ENCODE measurements around the gene PPP3R1.

- TF ChIP-seq POLR2A (IDR thresholded peaks at IDR 0.05) (no peak), CTCF (IDR thresholded peaks at IDR 0.05) (no peak), POLR2AphosphoS5 (IDR thresholded peaks at IDR 0.05) (no peak), EP300 (IDR thresholded peaks at IDR 0.05; ENCODE audit: low read depth) (no peak)
Measured at GRCh38 chr2:68245672-68246071, 6.7 kb downstream of the PPP3R1 start.
